ENCODE results near the gene PPP3R1.
A peak's percentile ranks its signal among the peaks of the same experiment; 100 is the strongest.

Gene PPP3R1, protein sequence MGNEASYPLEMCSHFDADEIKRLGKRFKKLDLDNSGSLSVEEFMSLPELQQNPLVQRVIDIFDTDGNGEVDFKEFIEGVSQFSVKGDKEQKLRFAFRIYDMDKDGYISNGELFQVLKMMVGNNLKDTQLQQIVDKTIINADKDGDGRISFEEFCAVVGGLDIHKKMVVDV

DNA sequence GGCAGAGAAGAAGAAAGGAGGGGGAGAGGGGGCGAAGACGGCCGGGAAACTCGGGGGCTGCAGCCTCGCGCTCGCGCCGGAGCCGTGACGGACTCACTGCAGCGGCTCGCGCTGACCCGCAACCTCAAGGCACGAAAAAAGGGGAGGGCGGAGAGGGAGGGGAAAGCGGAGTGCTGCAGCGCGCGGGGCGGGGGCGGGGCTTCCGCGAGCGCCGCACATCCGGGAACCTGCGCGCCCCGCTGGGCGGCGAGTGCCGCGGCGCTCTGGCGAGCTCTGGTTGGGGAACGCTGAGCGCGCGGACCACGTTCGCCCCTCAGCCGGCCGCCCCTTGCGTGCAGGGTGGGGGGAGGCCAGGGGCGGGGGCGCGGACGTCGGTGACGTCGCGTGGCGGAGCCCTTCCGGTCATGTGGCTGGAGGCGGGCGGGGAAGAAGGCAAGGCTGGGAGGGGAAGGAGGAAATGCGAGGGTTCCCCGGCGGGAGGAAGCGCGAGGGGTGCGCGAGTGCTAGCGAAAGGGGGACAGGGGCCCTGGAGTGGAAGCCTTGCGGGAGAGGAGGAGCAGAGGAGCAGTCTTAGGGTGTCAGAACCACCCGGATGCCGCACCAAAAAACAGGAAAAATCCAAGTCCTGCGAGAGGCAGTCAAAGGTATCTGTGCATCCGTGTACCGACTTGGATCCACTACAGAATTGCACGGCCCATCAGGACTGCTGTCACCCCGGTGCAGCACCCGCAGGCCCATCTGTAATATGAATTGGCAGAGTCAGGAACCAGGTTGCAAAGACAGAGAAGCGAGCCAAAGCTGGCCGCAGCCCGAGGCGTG, at the start of gene PPP3R1:
Gene PPP3R1 (minus strand): TSS at position 133 of the 819 bp plus-strand sequence. CDS start 405 bp downstream, outside the sequence.
- peak; percentile 99 for DNase-seq (ENCODE audit: low read depth)
- TF ChIP-seq CTCF (IDR thresholded peaks at IDR 0.05; ENCODE audit: insufficient read depth, low read depth, low read length, missing control alignments): no peak
- peak within 1 kb of the TSS; percentile 98 for H3K4me3 ChIP-seq (ENCODE audit: low read depth, low read length)

- no peak overlapping the region for H3K4me3 ChIP-seq (ENCODE audit: low read depth, low read length)
- no peak for TF ChIP-seq CTCF (IDR thresholded peaks at IDR 0.05; ENCODE audit: insufficient read depth, low read depth, low read length, missing control alignments)
- peak; percentile 42 for DNase-seq (ENCODE audit: low read depth)
These were observed 43.2 kb upstream of the PPP3R1 start for GRCh38 chr2:68295516-68295915.

GRCh38 chr2:68294913-68295312, 42.6 kb upstream of the PPP3R1 start:
- no peak overlapping the region for H3K4me3 ChIP-seq (ENCODE audit: low read depth, low read length)
- no peak for TF ChIP-seq CTCF (IDR thresholded peaks at IDR 0.05; ENCODE audit: insufficient read depth, low read depth, low read length, missing control alignments)
- no peak for DNase-seq (ENCODE audit: low read depth)

- peak; percentile 11 for TF ChIP-seq CTCF (IDR thresholded peaks at IDR 0.05; ENCODE audit: insufficient read depth, low read depth, low read length, missing control alignments)
- H3K4me3 ChIP-seq (ENCODE audit: low read depth, low read length): no peak overlapping the region
- no peak for DNase-seq (ENCODE audit: low read depth)
These were observed 41.9 kb upstream of the PPP3R1 start for GRCh38 chr2:68294187-68294586.

GRCh38 chr2:68293755-68294154, 41.4 kb upstream of the PPP3R1 start:
- no peak for TF ChIP-seq CTCF (IDR thresholded peaks at IDR 0.05; ENCODE audit: insufficient read depth, low read depth, low read length, missing control alignments)
- H3K4me3 ChIP-seq (ENCODE audit: low read depth, low read length): no peak overlapping the region
- no peak for DNase-seq (ENCODE audit: low read depth)

GRCh38 chr2:68293024-68293423, 40.7 kb upstream of the PPP3R1 start:
- no peak overlapping the region for H3K4me3 ChIP-seq (ENCODE audit: low read depth, low read length)
- DNase-seq (ENCODE audit: low read depth): no peak
- no peak for TF ChIP-seq CTCF (IDR thresholded peaks at IDR 0.05; ENCODE audit: insufficient read depth, low read depth, low read length, missing control alignments)

Measured in GM12865 (cell line).